HL-60 (cell line): Measurements from ENCODE around the gene CNOT11.

Experiments used
- DNase-seq, 2 experiments: peaks; one replicate each; pipeline ENCODE4 v3.0.0-alpha.2; 2010 to 2020; ENCODE audit warnings: low read depth in 1 of 2, low spot score in 1 of 2
- H3K27ac ChIP-seq: fragments of 250-450 bp; sonication (Bioruptor Pico); replicated peaks from 2 replicates; pipeline ENCODE4 v1.5.1; 2020; ENCODE audit warnings: mild to moderate bottlenecking, moderate library complexity
- H3K27me3 ChIP-seq: fragments of 250-450 bp; sonication (Bioruptor Pico); 2 replicates; pipeline ENCODE4 v1.5.1; 2021; ENCODE audit warnings: mild to moderate bottlenecking, moderate library complexity; ENCODE audit not compliant: insufficient read depth, poor library complexity, severe bottlenecking
- H3K4me3 ChIP-seq: replicated peaks from 2 replicates; pipeline ENCODE4 v1.5.1; 2011; ENCODE audit warnings: mild to moderate bottlenecking, control low read depth, low read length; ENCODE audit not compliant: insufficient read depth
- GABPA ChIP-seq: IDR thresholded peaks from 2 replicates; pipeline ENCODE4 v1.6.1; 2012; ENCODE audit warnings: low read depth
- POLR2AphosphoS5 ChIP-seq: IDR thresholded peaks from 2 replicates; pipeline ENCODE4 v1.6.1; 2012; ENCODE audit warnings: low read depth
- REST ChIP-seq: IDR thresholded peaks from 2 replicates; pipeline ENCODE4 v1.6.1; 2012; ENCODE audit warnings: low read depth; ENCODE audit not compliant: insufficient replicate concordance
- SPI1 ChIP-seq: IDR thresholded peaks from 2 replicates; pipeline ENCODE4 v1.6.1; 2012; ENCODE audit warnings: low read depth, mild to moderate bottlenecking, borderline replicate concordance
- TF ChIP-seq, protein P1 (sequence below): IDR thresholded peaks from one replicate; pipeline ENCODE4 v1.5.1; 2011; ENCODE audit warnings: low read length, control low read depth, inconsistent platforms; ENCODE audit not compliant: insufficient read depth

CNOT11 gene

GRCh38 chr2:101278925-101279324, 26.2 kb downstream of the CNOT11 start:
- no peak overlapping the region for H3K4me3 ChIP-seq
- no peak for DNase-seq

DNA sequence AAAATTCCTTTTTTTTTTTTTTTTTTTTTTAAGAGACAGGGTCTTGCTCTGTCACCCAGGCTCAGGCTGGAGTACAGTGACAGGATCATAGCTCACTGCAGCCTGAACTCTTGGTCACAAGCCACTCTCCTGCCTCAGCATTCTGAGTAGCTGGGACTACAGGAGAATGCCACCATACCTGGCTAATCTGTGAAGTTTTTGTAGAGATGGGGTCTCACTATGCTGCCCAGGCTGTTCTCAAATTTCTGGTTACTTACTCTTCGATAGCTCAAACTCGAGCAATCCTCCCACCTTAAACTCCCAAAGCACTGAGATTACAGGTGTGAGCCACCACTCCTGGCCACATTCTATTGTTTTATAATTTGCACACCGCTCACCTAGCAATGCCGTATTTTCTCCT, 28.8 kb downstream of the CNOT11 start:
- Histone ChIP-seq H3K27me3 (no peaks in the 10 kb centered on the region), H3K4me3 (no peak overlapping the region), H3K27ac (no peak overlapping the region)
- TF ChIP-seq, protein P1, sequence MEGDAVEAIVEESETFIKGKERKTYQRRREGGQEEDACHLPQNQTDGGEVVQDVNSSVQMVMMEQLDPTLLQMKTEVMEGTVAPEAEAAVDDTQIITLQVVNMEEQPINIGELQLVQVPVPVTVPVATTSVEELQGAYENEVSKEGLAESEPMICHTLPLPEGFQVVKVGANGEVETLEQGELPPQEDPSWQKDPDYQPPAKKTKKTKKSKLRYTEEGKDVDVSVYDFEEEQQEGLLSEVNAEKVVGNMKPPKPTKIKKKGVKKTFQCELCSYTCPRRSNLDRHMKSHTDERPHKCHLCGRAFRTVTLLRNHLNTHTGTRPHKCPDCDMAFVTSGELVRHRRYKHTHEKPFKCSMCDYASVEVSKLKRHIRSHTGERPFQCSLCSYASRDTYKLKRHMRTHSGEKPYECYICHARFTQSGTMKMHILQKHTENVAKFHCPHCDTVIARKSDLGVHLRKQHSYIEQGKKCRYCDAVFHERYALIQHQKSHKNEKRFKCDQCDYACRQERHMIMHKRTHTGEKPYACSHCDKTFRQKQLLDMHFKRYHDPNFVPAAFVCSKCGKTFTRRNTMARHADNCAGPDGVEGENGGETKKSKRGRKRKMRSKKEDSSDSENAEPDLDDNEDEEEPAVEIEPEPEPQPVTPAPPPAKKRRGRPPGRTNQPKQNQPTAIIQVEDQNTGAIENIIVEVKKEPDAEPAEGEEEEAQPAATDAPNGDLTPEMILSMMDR, result no peak
- TF ChIP-seq SPI1 (no peak), REST (no peak), GABPA (no peak), POLR2AphosphoS5 (no peak)
- DNase-seq, result no peak

More at GRCh38 chr2:101278925-101279324, 26.2 kb downstream of the CNOT11 start:
- Histone ChIP-seq H3K27me3 (no peaks in the 10 kb centered on the region), H3K27ac (no peak overlapping the region)
- TF ChIP-seq SPI1 (no peak), POLR2AphosphoS5 (no peak), GABPA (no peak), REST (no peak)
- TF ChIP-seq, protein P1, result no peak

GRCh38 chr2:101282980-101283379, 30.3 kb downstream of the CNOT11 start:
- H3K27me3 ChIP-seq, result no peaks in the 10 kb centered on the region
- TF ChIP-seq, protein P1, result no peak
- TF ChIP-seq GABPA, result no peak
- TF ChIP-seq SPI1, result no peak
- TF ChIP-seq REST, result no peak
- TF ChIP-seq POLR2AphosphoS5, result no peak
- H3K27ac ChIP-seq, result no peak overlapping the region
- DNase-seq, result no peak
- no peak overlapping the region for H3K4me3 ChIP-seq
